Karpas-422 (cell line): ENCODE data around the gene AAMP. TPM values are rescaled to one million over a fixed set of nuclear protein-coding genes. Genes with fewer than 3 reads are reported as not detected.

Source experiments
- DNase-seq: peaks from one replicate; pipeline ENCODE4 v3.0.0-alpha.2; 2015
- H2AFZ ChIP-seq: fragments of 200-600 bp; sonication (generic); 2 replicates; pipeline ENCODE4 v1.6.1; 2014; ENCODE audit warnings: antibody characterized with exemption, low read length, mixed read lengths
- H3K27ac ChIP-seq: fragments of 200-600 bp; sonication (generic); 2 replicates; pipeline ENCODE4 v1.5.1; 2014; ENCODE audit warnings: mild to moderate bottlenecking, low read length, moderate library complexity
- H3K27me3 ChIP-seq: fragments of 200-600 bp; sonication (generic); 2 replicates; pipeline ENCODE4 v1.6.1; 2014; ENCODE audit warnings: low read length, mixed read lengths
- H3K36me3 ChIP-seq: fragments of 200-600 bp; sonication (generic); 2 replicates; pipeline ENCODE4 v1.6.1; 2014; ENCODE audit warnings: low read length, mixed read lengths; ENCODE audit not compliant: insufficient read depth
- H3K4me1 ChIP-seq: fragments of 200-600 bp; sonication (generic); 2 replicates; pipeline ENCODE4 v1.6.1; 2014; ENCODE audit warnings: mild to moderate bottlenecking, low read length, mixed read lengths
- H3K4me2 ChIP-seq: fragments of 200-600 bp; sonication (generic); 2 replicates; pipeline ENCODE4 v1.6.1; 2014; ENCODE audit warnings: low read length, low read depth, mild to moderate bottlenecking; ENCODE audit not compliant: poor library complexity, severe bottlenecking
- H3K4me3 ChIP-seq: fragments of 200-600 bp; sonication (generic); 2 replicates; pipeline ENCODE4 v1.5.1; 2014; ENCODE audit warnings: mild to moderate bottlenecking, antibody characterized with exemption, low read length, mixed read lengths
- H3K79me2 ChIP-seq: fragments of 200-600 bp; sonication (generic); 2 replicates; pipeline ENCODE4 v1.6.1; 2014; ENCODE audit warnings: mild to moderate bottlenecking, low read length, mixed read lengths
- H3K9ac ChIP-seq: fragments of 200-600 bp; sonication (generic); 2 replicates; pipeline ENCODE4 v1.6.0; 2014; ENCODE audit warnings: low read length
- H3K9me2 ChIP-seq: fragments of 200-600 bp; sonication (generic), shearing (Covaris generic); replicated peaks from 2 replicates; pipeline ENCODE4 v1.6.0; 2014; ENCODE audit warnings: mild to moderate bottlenecking, low read length, moderate library complexity; ENCODE audit not compliant: insufficient read depth
- H3K9me3 ChIP-seq: fragments of 300-700, 200-600 bp; sonication (generic); 2 replicates; pipeline ENCODE4 v1.6.1; 2014; ENCODE audit warnings: low read length, mixed read lengths
- H4K20me1 ChIP-seq: fragments of 200-600 bp; sonication (generic); 2 replicates; pipeline ENCODE4 v1.6.1; 2014; ENCODE audit warnings: mild to moderate bottlenecking, antibody characterized with exemption, low read length, low read depth; ENCODE audit not compliant: insufficient read depth
- total RNA-seq: library from RNA; depleted of rRNA; stranded (reverse); fragments of >200 nt; shearing (Covaris generic); gene quantifications from 2 replicates; pipeline ENCODE4 v1.2.3, GENCODE V29; 2014; ENCODE audit warnings: low replicate concordance

Gene AAMP
- total RNA-seq, 1 experiment from 2014 or later, result 77.6 TPM

DNA sequence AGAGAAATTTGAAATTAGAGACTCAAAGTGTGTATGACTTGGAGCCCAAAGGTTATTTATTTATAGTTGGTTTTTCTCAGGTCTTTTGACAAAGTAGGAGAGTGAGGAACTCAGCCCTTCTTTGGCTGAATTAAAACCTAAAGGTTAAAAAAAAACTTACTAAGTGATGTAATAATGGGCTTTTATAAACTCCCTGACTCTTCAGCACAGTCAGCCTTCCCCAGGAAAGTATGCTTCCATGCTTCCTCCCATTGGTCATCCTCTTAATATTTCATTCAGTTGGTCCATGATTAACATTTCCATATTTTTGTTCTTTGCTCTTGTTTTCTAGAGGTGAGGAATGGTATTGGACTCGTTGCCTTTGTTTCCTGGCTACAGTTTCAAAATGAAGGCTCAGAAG, 45.8 kb downstream of the AAMP start:
- Histone ChIP-seq H3K27ac (0 out of 2 replicates have a peak overlapping the region, but pooled peaks have one; percentile 7), H3K9me2 (no peaks in the 10 kb centered on the region), H3K4me2 (no peak overlapping the region), H4K20me1 (peaks cover 87% of the 10 kb centered on the region), H3K4me1 (peaks cover 88% of the 10 kb centered on the region), H3K36me3 (peaks cover 81% of the 10 kb centered on the region), H3K27me3 (no peaks in the 10 kb centered on the region), H3K9me3 (no peaks in the 10 kb centered on the region), H2AFZ (no peak overlapping the region), H3K79me2 (peaks cover 92% of the 10 kb centered on the region), H3K9ac (no peak overlapping the region), H3K4me3 (no peak overlapping the region)
- no peak for DNase-seq

DNA sequence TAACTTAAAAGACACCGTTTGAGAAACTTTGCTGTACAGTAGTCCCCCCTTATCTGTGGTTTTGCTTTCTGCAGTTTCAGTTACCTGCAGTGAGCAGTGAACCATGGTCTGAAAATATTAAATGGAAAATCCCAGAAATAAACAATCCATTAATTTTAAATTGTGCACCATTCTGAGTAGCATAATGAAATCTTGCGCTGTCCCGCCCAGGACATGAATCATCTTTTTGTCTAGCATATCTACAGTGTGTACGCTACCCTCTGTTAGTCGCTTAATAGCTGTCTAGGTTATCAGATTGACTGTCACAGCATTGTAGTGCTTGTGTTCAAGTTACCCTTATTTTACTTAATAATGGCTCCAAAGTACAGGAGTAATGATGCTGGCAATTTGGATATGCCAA, 46.9 kb downstream of the AAMP start:
- Histone ChIP-seq H3K79me2 (peaks cover 87% of the 10 kb centered on the region), H4K20me1 (peaks cover 79% of the 10 kb centered on the region), H3K9me3 (no peaks in the 10 kb centered on the region), H2AFZ (no peak overlapping the region), H3K9ac (no peak overlapping the region), H3K27me3 (no peaks in the 10 kb centered on the region), H3K4me3 (no peak overlapping the region), H3K36me3 (peaks cover 71% of the 10 kb centered on the region), H3K27ac (peak overlapping the region; percentile 99), H3K4me1 (peaks cover 87% of the 10 kb centered on the region), H3K9me2 (no peaks in the 10 kb centered on the region), H3K4me2 (no peak overlapping the region)
- no peak for DNase-seq

DNA sequence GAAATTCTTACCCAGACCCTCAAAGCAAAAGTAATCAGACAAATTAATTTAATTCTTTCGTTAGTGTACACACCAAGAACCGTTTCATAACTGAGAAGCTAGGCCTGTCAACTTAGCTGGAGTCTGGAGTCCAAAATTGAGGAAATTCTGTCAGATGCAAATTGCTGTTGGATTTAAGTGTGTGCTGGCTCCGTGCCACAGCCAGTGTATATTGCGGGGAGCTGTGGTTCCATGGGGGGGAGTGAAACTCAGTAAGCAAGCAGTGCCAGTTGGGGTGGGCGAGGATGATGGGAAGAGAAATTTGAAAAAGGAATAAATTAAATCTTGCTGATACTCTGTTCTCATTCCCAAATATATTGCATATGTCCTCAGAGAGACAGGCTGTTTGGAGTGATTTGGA, 48.9 kb downstream of the AAMP start:
- Histone ChIP-seq H3K27ac (peak overlapping the region; percentile 99), H3K4me3 (peak overlapping the region; percentile 96), H3K9me2 (no peaks in the 10 kb centered on the region), H3K4me2 (peak overlapping the region; percentile 100), H3K9me3 (no peaks in the 10 kb centered on the region), H2AFZ (no peak overlapping the region), H3K36me3 (peaks cover 59% of the 10 kb centered on the region), H3K9ac (peak overlapping the region; percentile 100), H3K79me2 (peaks cover 82% of the 10 kb centered on the region), H3K27me3 (no peaks in the 10 kb centered on the region), H4K20me1 (peaks cover 71% of the 10 kb centered on the region), H3K4me1 (peaks cover 81% of the 10 kb centered on the region)
- DNase-seq, result peak; percentile 54

DNA sequence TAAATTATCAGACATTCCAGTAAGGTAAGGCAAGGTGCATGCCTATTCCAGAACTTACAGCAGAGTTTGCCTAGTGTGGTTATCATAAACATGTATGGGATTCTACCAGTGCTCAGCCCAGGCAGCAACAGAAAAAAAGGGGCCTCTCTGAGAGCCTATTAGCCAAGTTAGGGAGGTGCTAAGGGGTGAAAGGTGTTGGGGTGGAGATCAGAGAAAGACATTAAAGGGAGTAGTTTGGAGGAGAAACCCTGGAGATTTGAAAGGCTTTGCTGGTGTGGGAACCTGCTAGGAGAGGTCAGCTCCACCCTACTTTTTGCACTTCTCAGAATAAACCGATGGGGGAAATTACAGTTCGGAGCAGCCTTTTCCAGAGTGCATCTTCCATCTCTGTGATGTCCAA, 50.0 kb downstream of the AAMP start:
- Histone ChIP-seq H3K4me3 (peak overlapping the region; percentile 96), H3K36me3 (peaks cover 49% of the 10 kb centered on the region), H3K4me1 (peaks cover 72% of the 10 kb centered on the region), H3K27me3 (no peaks in the 10 kb centered on the region), H2AFZ (no peak overlapping the region), H3K9me3 (no peaks in the 10 kb centered on the region), H4K20me1 (peaks cover 61% of the 10 kb centered on the region), H3K27ac (peak overlapping the region; percentile 99), H3K9ac (peak overlapping the region; percentile 100), H3K4me2 (peak overlapping the region; percentile 100), H3K9me2 (no peaks in the 10 kb centered on the region), H3K79me2 (peaks cover 71% of the 10 kb centered on the region)
- DNase-seq, result no peak

DNA sequence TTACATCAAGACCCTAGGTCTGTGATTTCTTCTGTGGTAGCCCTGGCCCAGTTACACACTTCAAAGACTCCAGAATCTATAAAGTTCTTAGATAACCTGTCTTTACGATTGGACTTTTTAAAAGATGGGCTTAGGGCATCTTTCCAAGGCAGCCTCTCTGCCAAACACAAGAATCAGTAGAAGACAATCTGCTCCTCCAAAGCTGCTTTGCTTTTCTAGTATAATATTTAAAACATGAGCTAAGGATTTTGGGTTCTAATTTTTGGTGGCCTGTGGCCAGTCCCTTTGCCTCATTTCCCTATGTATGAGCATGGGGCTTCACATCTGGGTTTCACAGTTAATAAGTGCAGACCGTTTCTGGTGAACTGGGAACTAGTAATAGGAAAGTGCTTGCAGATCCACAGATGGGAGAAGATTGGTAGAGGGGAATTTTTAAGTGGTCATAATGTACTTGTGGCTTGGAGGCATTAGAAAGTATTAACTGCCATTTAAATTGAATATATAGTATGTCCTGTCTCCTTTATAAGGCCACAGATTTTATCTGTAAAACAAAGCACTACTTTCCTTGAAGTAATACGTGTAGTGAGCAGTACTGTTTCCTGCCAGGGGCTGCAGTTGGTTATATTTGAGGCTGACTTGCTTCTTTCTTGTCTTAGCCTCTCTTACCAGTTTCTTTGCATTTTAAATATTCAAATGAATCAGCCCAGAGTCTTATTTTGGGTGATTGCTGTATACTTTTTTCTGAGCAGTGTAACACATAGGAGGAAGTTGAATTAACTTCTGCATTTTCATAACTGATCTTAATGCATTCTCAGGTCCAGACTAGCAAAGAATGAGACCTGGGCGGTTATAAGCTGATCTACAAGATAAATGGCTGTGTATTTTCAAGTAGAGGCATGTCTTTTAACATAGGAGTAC, 51.4 kb downstream of the AAMP start:
- peak; percentile 94 for DNase-seq
- peak overlapping the region; percentile 100 for H3K9ac ChIP-seq
- peak overlapping the region; percentile 100 for H3K4me2 ChIP-seq
- H3K4me3 ChIP-seq, result peak overlapping the region; percentile 96
- H3K9me2 ChIP-seq, result no peaks in the 10 kb centered on the region
- peaks cover 62% of the 10 kb centered on the region for H3K4me1 ChIP-seq
- H3K9me3 ChIP-seq, result no peaks in the 10 kb centered on the region
- no peaks in the 10 kb centered on the region for H3K27me3 ChIP-seq
- peaks cover 48% of the 10 kb centered on the region for H4K20me1 ChIP-seq
- peak overlapping the region; percentile 99 for H3K27ac ChIP-seq
- H3K36me3 ChIP-seq, result peaks cover 35% of the 10 kb centered on the region
- H3K79me2 ChIP-seq, result peaks cover 57% of the 10 kb centered on the region
- H2AFZ ChIP-seq, result no peak overlapping the region

DNA sequence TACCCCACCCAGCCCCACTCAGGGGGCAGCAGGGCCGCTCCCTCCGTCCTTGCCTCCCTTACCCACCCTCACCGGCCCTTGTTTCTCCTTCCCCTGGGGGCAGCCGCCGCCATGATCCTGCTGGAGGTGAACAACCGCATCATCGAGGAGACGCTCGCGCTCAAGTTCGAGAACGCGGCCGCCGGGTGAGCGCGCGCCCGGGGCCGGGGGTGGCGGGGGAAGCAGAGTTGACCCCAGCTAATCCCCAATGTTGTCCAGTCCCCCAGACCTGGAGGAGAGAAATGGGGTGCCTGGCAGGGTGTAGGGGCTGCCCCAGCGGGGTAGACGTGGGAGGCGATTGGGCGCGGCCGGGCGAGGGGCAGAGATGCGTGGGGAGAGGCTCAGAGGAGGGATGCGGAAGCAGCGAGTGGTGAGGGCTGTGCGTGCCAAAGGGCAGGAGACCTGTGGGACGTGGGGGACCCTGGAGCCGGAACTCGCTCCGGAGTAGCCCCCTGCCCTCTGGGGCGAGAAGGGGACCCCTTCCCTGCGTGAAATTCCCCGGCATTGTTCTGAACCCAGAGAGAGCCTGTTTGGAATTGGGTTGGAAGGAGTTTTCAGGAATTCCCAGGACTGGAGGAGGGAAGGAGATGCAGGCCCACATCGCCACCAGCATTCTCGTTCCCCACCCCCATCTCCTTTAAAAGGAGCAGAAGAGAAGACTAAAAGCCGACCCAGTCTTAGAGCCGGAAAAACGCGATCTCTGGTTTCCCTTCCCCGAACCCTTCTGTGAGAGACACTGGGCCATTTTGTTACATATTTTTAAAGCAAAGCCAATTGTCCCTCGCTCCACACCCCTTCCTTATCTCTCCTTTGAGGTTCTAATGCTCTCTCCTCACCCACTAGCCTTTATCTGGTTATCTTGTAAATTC, 52.3 kb downstream of the AAMP start:
- peak overlapping the region; percentile 96 for H3K4me3 ChIP-seq
- H3K36me3 ChIP-seq, result peaks cover 27% of the 10 kb centered on the region
- H3K79me2 ChIP-seq, result peaks cover 48% of the 10 kb centered on the region
- DNase-seq, result peak; percentile 83
- peak overlapping the region; percentile 100 for H3K4me2 ChIP-seq
- no peaks in the 10 kb centered on the region for H3K27me3 ChIP-seq
- no peak overlapping the region for H2AFZ ChIP-seq
- H3K9me3 ChIP-seq, result no peaks in the 10 kb centered on the region
- peak overlapping the region; percentile 99 for H3K27ac ChIP-seq
- no peaks in the 10 kb centered on the region for H3K9me2 ChIP-seq
- H3K4me1 ChIP-seq, result peaks cover 52% of the 10 kb centered on the region
- peaks cover 39% of the 10 kb centered on the region for H4K20me1 ChIP-seq
- peak overlapping the region; percentile 100 for H3K9ac ChIP-seq

DNA sequence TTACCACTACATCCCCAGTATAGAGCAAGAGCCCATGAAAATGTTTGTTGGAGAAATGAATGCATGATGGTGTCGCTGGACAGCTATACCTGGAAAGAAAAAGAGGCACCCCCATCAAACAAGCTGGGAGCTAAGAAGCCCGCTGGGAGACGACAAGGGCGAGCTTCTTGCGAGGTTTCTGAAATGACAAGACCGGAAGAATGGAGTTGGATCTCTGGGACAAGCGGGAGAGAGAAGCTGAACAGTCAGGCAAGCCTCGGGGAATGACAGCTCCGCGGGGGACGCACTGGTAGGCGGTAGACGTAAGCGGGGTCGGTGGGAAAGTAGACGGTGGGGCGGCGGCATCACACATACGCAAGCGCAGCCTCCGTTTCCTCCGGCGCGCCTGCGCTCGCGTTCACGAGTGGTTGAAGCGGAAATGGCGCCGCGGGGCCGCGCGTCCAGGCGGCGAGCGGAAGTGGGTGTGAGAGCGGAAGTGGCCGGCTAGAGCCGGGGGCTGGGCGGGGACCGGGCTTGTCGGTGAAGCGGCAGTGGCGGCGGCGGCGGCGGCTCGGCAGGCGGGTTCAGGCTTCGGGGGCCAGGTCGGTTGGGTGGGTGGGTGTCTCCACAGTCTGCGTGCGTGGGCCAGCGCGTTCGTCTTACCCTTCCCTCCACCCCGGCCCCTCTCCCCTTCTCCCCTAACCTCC, 53.1 kb downstream of the AAMP start, which contains the start of gene ARPC2:
TSS of gene ARPC2 (plus strand) at position 516 of the 686 bp plus-strand sequence. CDS start 282 bp downstream, outside the sequence.
- Histone ChIP-seq H3K4me1 (peaks cover 44% of the 10 kb centered on the region), H3K36me3 (peaks cover 19% of the 10 kb centered on the region), H4K20me1 (peaks cover 32% of the 10 kb centered on the region), H3K4me3 (peak within 1 kb of the TSS; percentile 96), H3K79me2 (peaks cover 40% of the 10 kb centered on the region), H3K27ac (peak within 1 kb of the TSS; percentile 99), H3K9me3 (no peaks in the 10 kb centered on the region), H3K9me2 (no peaks in the 10 kb centered on the region), H3K27me3 (no peaks in the 10 kb centered on the region), H3K9ac (peak within 1 kb of the TSS; percentile 100), H3K4me2 (peak within 1 kb of the TSS; percentile 100), H2AFZ (peak within 1 kb of the TSS; percentile 99)
- peak; percentile 98 for DNase-seq
